ENCODE data around the gene SFMBT1.
A peak's percentile ranks its signal among the peaks of the same experiment; 100 is the strongest.
"Not testable (repeated sequence)": the region's sequence is repeated elsewhere in the genome, so short reads cannot be mapped to it uniquely, and the experiment has no call there.

SFMBT1 gene

DNA sequence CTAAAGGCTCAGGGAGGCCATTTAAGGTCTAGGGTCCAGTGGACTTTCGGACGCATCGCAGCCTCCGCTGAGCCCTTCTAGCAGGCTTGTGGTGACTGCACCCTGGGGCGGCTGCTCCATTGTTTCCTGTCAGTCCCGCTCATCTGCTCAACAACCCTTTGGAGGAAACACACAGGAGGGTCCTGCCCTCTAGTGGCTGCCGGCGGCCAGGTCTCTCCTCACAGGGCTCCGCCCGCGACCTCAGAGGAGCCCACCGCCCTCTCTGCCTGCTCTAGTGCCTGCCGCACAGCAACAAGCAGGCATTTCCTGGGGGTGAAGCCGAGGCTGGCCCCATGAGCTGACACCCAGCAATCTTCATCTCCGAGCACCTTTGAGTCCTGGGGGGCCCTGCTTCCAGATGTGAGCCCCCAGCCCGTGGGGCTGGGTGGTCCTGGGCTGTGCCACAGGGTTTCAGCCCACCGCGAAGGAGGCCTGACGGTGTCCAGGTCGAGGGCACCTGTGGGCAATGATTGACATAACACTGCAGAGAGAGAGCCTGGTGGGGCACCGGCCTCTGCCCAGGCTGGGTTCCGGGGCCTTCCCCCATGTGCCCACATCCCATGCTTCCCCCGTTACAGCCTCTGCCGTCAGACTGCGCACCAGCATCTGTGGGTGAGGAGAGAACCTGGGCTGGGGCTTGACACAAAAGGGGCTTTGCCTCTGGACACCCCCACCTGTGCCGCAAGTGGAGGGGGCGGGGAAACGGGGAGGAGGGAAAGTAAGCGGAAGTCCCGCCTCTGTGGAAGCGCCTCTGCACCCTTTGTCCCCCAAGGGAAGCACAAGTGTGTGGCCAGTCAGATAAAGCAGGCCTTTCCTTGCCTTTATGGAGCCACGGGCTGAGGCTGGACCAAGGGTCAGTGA is 27.0 kb upstream of the SFMBT1 start:
- DNase-seq: peak in 1 of 2 experiments; percentile 62

DNA sequence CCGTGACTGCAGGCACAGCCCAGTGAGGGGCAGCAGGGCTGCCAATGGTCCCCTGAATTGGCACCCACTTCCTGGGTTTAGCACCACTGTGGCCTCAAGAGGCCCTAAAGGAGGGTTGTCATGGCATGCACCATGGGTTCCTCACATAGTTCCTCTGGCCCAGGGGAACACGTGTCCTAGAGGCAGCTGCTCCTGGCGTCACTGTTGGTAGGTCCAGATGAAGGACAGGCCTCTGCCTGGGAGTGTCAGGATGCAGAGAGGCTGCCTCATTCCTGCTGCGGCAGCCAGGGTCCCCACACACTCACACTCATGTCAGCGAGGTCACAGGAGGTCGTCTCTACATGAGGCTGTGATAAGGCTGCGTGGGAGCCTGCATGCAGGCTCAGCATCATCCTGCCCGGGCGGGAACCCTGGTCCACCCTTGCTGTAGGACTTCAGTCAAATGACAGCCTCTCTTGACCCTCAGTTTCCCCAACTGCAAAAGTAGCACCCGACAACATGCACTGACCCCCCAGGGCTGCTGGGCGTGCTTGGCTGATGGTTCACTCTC is 26.1 kb upstream of the SFMBT1 start:
- DNase-seq: no peak

DNA sequence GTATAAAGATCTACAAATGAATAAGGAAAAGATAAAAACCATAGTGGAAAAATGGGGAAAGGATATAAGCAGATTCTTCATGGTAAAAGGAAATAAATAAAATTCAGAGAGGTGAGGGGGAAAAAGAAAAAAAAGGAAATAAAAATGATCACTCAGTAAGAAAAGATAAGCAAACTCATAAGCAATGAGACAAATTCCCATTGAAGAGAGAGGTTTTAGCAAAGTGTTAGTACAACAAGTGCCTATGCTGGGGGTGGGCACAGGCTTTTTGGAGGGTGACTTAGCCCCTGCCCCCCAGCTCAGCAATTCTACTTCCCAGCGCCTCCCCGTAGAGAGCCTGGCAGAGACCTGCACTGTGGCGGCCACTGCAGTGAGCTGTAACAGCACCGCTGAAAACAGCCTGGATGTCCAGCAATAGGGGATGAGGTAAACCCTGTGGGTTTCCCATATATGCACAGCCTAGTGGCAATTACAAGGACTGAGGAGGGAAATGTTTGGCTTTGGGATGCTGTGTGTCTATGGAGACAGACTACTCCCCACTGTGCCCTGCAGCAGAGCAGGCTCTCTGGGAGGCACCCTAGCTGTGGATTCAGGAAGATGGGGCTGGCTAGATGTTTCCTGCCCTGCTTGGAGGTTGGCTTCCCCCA is 23.7 kb upstream of the SFMBT1 start:
- no peak for DNase-seq

DNA sequence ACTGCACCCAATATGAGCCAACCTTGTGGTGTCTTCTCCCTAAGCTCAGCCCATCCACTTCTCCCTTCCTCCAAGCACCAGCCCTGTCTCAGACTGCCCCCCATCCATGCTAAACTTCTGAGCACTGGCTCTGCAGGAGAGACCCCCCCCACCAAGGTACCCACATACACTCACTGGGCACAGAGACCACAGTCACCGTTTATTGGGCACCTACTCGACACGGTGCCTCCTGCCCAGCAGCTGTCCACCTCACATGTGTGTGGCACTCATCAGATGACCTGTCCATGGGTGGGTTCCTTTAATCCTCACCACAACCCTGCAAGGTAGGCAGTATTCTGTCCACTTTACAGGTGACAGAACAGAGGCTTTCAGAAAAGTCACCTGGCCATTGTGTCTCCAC is 22.3 kb upstream of the SFMBT1 start:
- DNase-seq: no peak

DNA sequence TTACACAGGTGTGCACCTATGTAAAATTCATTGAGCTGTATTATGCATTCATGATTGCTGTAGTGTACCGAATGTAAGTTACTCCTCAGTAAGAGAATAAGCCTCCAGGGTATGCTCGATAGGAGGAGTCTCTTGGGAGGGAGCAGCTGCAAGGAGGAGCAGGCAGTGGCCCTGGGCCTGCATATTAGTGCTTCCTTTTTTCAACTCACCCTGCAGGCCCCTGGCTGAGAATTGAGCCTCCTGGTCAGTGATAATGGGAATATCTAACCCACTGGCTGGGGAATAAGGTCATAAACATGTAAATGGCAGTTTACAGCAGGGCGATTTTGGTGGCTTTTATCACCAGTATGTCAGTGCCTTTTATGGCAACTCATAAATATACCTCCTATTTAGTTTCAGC is 21.7 kb upstream of the SFMBT1 start:
- DNase-seq: no peak

DNA sequence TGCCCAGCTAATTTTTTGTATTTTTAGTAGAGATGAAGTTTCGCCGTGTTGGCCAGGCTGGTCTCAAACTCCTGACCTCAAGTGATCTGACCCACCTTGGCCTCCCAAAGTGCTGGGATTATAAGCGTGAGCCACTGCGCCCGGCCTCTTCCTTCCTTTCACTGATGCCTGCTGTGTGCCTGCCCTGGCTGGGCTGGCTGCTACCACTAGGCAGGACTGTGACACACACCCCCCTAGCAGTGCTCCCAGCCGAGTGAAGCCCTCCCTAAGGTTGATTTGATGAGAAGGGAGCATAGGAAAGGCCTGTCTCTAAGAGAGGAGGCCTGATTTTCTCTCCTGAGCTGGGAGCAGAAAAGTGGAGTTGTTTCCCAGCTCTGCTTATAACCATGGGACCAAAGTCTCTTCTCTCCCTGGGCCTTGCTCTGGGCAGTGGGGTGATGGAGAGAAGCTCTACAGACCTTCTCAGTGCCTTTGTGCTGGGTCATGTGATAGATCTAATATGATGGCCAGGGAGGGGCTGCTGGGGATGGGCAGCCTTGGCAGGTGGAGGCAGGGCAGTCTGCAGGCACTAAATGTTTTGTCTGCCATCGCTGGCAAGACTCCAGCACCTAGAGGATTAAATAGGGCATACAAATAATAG is 20.1 kb upstream of the SFMBT1 start:
- no peak for DNase-seq

DNA sequence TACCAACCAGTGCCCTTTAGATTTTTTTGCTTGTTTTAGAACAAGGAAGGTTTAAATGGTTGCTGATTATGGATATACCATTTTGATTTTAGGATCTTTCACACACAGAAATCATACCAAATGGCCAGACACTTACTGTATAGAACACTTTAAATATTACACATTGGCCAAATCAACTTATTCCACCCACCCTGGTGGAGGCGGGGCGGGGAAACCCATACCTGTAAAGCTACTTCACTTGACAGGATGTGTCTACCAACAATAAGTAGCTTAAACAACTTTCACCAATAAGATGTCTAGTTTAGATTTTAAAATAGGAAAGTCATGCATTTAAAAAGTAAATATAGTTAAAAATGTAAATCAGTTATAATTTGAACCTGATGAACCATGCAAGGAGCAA is 17.0 kb upstream of the SFMBT1 start:
- DNase-seq: no peak

DNA sequence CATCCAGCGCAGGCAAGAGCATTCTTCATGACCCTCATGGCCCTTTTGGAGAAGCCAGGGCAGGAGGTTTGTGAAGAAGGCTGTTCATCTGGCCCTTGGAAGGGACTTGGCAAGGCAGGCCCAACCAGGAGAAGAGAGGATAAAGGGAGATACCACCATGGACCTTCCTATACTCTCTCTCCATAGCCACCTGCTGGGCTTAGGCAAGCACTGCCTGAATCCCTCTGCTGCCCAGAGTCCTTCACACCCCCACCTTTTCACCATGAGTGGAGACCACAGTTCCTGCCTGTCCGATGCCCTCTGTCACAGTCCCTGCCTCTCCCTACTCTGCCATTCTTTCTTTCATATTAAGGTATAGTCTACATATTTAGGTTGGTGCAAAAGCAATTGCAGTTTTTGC is 10.6 kb upstream of the SFMBT1 start:
- no peak for DNase-seq

DNA sequence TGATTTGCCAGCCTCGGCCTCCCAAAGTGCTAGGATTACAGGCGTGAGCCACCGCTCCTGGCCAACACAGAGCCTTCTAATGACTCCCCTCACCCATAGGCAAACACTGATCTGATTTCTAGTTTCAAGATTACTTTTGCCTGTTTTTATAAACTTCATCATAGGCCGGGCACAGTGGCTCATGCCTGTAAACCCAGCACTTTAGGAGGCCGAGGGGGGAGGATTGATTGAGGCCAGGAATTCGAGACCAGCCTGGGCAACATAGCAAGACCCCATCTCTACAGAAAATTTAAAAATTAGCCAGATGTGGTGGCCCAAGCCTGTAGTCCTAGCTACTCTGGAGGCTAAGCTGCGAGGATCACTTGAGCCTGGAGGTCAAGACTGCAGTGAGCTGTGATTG is 8.4 kb upstream of the SFMBT1 start:
- DNase-seq: not testable (repeated sequence)

DNA sequence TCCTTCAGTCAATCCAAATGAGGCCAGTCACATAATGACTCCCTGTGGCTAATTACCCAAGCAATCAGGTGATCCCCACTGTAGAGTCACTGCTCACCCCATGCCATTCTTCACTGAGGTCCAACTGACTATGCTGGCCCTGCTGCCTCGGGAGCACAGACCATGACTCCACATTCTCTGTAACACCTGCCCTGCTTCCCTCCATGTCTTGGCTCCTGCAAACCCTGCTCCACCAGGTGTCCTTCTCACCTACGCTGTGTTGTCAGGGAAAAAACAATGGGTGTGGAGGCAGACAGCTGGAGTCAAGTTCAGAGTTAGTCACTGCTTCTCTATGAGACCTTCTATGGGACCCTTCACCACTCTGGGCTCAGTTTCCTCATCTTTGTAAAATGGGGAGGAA is 6.1 kb upstream of the SFMBT1 start:
- DNase-seq: no peak

DNA sequence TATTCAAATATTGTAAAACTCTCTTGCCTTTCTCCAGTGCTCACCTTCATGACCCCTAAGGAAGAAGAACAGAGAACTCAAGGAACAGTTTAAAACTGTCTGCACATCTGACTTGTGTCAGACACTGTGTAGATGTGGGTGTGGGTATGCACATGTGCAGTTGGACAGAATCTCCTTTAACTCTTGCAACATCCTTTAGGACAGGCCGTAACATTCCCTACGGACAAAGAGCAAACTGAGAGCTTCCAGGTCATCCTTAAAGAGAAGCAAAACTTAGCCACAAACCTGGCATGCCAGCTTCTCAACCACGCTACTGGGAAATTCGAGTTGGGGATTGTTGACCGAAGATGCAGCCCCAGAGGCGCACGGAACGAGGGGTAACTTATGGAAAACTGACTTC is 4.1 kb upstream of the SFMBT1 start:
- no peak for DNase-seq

DNA sequence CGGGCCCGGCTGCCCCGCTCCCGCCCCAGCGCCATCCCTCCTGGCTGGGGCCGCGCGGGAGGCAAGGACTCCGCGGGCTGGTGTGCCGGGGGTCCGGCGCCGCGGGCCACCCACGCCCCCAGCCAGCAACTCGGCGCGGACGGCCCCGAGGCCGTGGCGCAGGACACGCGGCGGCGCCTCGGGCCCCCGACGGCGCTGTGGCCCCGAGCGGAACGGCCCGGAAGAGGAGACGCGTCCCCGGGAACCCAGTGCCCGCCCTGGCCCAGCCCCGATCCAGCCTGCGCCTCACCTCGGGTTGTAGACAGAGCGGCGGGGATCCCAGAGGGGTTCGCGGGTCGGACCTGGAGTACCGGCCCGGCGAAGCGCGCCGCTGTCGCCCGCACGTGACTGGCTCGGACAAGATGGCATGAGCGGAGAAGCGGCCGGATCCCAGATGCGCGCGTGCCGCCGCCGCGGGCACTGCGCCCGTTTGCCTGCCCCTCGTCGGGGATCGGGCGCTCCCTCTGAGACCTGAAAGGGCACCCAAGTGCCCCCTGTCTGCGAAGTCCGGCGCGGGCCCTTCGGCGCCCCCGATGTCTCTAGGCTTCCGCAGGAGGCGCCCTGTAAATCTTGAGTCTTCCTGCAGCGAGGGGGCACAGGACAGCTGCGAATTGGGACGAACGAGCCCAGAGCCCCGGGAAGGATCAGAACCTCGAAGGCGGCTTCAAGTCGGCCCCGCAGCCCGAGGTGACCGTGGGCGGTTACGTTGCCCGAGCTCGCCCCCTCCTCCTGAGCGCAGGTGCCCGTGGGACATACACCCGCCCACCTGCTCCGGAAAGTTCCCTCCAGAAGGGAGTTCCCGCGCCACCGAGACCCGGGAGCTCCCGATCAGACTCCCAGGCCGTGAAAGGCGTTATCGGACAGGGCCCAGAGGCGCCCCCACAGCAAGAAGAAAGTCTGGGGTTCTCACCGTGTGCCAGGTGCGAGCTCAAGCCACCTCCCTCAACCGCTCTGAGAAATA is 598 bp upstream of the SFMBT1 start:
- peak in 1 of 2 experiments; percentile 23 for DNase-seq

DNA sequence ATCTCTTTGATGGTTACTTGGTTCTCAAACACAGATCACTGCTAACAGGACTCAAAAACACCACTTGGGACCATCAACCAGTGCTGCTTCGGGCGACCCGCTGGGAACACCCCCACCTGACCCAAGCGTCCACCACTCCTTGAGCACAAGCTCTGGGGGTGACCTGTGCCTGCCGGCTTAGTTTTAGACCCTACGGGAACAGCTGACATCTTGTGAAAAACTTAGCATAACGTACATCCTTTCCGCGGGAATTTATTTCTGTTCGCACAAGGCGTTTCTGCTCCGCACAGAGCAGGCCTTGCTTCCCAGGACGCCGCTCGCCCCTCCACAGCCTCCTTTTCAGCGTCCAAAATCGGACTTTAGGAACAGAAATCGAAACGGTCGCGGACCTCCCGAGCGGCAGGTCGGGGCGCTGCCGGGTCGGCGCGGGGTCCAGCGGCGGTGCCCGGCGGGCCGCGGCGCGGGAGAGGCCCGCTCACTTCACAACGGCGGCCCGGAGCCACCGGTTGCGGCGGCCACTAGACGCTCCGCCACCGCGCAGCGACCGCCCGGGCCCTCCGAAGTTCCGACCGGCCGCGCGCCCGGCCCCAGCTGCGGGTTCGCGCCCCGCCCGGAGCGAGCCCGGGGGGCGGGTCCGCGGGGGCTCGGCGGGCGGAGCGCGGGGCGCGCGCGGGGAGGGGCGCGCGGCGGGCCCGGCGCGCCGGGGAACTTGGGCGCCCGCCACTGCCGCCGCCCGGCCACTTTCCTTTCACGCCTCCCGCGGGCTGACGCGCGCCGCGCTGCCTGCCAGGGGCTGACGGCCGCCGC is 959 bp downstream of the SFMBT1 start:
- peak in 1 of 2 experiments; percentile 24 for DNase-seq

DNA sequence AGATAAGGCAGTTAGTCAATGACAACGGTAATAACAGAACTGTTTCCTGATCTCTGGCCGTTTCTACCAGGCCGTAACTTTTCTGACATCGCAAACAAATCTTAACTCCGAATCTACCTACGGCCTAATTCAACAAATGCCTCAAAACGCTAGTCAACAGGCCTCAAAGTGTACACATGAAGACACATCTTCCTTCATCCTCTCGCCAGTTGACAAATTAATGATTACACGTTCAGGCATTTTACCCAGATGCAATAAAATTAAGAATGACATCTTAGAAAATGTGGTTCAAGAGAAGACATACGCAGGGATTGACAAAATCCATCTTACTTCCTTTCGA is 1.5 kb downstream of the SFMBT1 start:
- DNase-seq: no peak

DNA sequence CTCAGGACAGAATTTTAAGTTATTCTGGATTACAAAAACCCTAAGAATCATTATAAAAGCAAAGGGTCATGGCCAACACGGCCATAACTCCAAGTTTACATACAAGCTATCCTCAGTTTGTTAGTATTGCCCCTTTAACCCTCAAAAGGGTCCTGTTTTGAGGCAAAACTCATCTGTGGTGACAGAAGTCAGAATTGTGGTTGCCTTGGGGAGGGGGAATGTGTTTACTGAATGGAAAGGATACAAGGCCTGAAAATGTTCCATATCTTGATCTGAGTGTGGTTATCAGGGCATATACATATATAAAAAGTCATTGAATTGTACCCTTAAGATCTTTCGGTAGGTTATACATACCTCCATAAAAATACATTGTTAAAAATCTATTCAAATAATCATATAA is 2.1 kb downstream of the SFMBT1 start:
- no peak for DNase-seq

DNA sequence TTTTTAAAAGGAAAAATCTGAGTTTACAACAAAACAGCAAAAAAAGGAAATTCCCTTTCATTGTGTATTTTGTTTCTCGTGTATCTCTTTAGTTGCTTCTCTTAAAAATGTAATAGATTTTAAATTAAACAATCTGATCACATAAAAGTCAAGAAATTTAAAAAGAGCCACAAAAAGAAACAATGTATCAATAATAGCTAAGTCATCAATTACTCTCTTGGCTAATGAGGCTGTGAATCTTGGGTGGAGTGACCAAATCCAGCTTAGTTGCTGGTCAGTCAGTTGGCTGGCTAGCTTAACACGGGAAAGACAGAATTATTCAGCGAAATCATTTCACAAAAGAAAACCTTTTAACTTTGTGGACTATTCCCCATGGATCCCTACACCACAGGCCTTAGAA is 3.2 kb downstream of the SFMBT1 start:
- no peak for DNase-seq

DNA sequence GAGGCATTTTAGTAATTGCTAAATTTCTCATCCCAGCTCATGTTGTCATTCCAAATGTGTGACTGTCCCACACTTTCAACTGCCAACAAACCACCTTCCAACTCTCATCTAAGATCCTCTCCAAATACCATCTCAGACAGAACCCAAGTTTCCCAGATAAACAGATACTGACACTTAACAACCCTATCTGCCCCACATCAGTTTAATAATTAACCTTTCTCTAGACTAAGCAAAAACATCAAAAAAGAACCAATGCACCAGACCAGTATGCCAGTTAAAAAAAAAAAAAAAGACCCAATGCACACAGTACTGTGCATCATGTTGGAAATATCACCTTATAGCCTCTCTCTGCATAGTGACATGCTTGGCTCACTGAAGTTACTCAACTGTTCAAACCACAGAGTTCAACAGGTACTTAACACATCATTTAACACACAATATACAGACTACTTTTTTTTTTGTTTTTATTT is 5.5 kb downstream of the SFMBT1 start:
- DNase-seq: no peak

DNA sequence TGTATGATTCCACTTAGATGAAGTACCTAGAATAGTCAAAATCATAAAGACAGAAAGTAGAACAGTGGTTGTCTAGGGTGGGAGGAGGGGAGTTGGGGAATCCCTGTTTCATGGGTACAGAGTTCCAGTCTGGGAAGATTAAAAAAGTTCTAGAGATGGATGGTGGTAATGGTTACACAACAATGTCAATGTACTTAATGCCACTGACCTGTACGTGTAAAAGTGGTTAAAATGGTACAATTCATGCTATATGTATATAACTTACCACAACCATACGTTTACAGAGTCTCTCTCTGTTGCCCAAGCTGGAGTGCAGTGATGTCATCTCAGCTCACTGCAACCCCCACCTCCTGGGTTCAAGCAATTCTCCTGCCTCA is 6.5 kb downstream of the SFMBT1 start:
- no peak for DNase-seq

DNA sequence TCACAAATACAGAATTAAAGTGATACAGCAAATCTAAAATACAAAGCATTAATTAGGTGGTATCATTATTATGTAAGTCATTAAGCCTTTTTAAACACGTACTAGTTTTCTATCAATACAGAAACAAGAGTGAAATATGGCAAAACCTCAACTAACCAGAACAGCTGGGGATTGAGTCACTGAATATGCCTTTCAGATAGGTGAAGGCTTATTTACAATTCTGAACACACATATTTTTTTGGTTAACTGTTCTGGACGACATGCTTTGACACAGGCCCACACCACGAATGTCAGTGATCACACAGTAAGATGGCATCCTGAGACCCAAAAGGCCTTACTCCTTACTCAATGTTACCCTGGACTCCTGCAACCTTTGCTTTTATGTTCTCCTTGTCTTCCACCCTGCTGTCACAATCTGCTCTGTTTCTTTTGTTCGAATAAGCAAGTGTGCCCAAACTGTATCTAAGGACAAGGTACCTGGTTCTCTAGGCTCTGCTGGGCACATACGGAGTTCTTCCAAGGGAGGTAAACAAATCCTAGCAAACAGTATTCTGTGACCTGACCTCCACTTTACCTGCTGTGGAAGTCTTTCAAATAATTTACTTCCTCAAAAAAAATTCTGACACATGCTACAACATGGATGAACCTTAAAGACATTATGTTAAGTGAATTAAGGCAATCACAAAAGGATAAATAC is 7.0 kb downstream of the SFMBT1 start:
- DNase-seq: no peak

DNA sequence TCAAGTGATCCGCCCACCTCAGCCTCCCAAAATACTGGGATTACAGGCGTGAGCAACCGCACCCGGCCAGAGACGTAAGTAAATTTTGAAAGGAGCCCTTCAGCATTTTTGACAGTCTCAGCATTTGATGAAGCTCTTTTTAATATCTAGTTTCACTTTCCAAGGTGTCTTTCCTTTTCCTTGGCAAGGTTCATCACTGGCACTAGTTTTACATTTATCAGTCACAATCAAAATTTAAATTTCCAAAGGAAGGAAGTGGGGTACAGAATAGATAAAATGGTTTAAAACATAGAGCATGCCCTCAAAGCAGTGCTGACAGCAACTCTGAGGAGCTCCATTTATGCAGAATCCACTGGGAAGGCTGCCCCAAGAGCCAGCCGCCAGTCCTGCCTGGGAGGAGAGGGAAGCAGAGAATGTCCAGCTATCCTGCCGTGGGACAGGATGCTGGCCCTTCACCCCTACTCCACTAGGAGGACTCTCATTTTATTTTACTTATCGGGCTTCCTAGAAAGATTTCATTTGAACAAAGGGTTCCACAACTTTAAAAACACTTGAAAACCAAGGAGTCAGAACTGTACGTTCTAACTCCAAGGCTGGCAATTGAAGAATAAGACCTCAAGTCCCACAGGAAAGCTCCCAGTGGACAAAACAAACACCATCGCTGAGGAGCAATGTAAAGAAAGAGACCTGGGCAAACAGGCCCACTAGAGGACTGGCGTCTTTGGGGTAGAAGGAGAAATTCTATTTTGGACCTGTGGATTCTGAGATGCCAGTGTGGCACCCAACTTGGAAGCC is 9.9 kb downstream of the SFMBT1 start:
- DNase-seq: no peak

All from NCI-H446 (cell line).